ENCODE results near the gene MRGPRF. TPM values are rescaled to one million over a fixed set of nuclear protein-coding genes. Genes with fewer than 3 reads are reported as not detected.
A peak's percentile ranks its signal among the peaks of the same experiment; 100 is the strongest.
"Not testable (repeated sequence)": the region's sequence is repeated elsewhere in the genome, so short reads cannot be mapped to it uniquely, and the experiment has no call there.

The MRGPRF gene
- total and polyA plus RNA-seq, 11 donors = 1.6 to 13.1 (median 3.5) TPM

DNA sequence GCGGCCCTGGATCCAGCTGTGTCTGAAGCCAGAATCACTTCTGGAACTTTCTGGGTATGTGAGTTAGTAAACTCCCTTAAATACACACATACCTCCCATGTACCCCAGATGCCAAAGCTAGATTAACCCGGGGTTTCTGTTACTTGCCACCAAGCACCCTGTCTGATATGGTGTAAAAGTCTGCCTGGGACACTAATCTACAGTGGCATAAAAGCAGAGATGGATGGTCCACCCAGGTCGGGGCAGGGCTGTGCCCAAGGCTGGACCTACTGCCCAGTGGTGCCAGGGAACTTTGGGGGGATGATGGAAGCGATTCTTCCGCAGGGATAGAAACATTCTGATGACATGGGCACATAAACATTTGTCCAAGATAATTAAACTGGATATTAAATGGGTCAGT lies 12.7 kb downstream of the MRGPRF start:
- Histone ChIP-seq H3K4me3 (no peak overlapping the region), H3K36me3 (peaks cover 0 to 13% (median 0%) of the 10 kb centered on the region in 9 donors), H3K9me3 (no peaks in the 10 kb centered on the region), H3K27ac (peak overlapping the region in 6 of 12 donors; percentile 31 to 93 (median 40)), H3K27me3 (no peaks in the 10 kb centered on the region), H3K4me1 (peaks cover 0 to 23% (median 10%) of the 10 kb centered on the region in 12 donors)
- intact Hi-C loops (cut with DNase I) = no loop called here
- TF ChIP-seq POLR2A (IDR thresholded peaks at IDR 0.05) = no peak
- TF ChIP-seq, protein P1, sequence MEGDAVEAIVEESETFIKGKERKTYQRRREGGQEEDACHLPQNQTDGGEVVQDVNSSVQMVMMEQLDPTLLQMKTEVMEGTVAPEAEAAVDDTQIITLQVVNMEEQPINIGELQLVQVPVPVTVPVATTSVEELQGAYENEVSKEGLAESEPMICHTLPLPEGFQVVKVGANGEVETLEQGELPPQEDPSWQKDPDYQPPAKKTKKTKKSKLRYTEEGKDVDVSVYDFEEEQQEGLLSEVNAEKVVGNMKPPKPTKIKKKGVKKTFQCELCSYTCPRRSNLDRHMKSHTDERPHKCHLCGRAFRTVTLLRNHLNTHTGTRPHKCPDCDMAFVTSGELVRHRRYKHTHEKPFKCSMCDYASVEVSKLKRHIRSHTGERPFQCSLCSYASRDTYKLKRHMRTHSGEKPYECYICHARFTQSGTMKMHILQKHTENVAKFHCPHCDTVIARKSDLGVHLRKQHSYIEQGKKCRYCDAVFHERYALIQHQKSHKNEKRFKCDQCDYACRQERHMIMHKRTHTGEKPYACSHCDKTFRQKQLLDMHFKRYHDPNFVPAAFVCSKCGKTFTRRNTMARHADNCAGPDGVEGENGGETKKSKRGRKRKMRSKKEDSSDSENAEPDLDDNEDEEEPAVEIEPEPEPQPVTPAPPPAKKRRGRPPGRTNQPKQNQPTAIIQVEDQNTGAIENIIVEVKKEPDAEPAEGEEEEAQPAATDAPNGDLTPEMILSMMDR (IDR thresholded peaks at IDR 0.05) = no peak
- 84 to 89% (median 86%) methylated on average over 5 of the region's 5 CpGs for WGBS, 4 donors
- ATAC-seq (no peak), DNase-seq (peak in 1 of 5 donors; percentile 6)

DNA sequence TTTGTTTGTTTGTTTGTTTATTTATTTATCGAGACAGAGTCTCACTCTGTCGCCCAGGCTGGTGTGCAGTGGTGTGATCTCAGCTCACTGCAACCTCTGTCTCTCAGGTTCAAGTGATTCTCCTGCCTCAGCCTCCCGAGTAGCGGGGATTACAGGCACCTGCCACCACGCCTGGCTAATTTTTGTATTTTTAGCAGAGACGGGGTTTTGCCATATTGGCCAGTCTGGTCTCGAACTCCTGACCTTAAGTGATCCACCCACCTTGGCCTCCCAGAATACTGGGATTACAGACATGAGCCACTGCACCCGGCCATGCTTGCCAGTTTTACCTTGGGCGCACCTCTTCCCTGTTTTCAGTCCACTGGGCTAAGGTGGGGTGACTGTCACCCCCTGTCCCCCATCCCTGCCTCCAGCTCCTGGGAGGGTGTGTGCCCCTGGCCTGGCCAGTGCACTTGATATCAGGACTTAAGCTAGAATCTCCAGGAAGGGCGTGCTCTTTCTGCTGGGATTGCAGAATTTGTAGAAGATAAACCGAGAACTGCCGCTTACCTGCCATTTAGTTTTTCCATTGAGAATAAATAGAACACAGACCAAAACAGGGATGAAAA lies 13.2 kb downstream of the MRGPRF start:
- 93 to 98% (median 94%) methylated on average over 12 of the region's 12 CpGs for WGBS, 4 donors
- peak in 1 of 5 donors; percentile 12 for DNase-seq
- peak overlapping the region in 5 of 12 donors; percentile 31 to 93 (median 39) for H3K27ac ChIP-seq
- ATAC-seq; H3K4me3 ChIP-seq; intact Hi-C loops (cut with DNase I); H3K9me3 ChIP-seq; H3K36me3 ChIP-seq; H3K27me3 ChIP-seq: not testable (repeated sequence)
- H3K4me1 ChIP-seq = peaks cover 0 to 23% (median 10%) of the 10 kb centered on the region in 12 donors

DNA sequence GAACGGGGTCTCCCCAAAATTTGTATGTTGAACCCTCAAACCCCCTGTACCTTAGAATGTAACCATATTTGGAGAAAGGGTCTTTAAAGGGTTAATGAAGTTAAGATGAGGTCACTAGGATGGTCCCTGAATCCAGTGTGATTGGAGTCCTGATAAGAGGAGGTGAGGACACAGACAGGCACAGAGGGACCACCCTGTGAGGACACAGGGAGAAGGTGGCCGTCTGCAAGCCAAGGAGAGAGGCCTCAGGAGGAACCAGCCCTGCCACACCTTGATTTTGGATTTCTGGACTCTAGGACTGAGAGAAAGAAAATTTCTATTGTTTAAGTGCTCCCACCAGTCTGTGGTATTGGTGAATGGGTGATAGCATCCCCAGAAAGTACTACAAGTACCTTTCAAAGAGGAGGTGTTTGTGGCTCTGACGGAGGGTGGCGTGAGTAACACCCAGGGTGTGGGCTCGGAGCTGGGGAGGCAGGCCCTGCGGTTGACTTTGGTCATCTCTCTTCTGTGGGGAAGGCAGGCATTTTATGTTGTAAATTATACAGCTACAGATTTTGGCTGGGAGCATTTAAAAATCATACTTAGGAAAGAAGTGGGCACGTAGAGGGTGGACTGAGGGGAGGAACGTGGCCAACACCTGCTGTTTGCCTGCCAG lies 13.8 kb downstream of the MRGPRF start:
- 80 to 91% (median 86%) methylated on average over 8 of the region's 8 CpGs for WGBS, 4 donors
- Histone ChIP-seq H3K27me3 (no peaks in the 10 kb centered on the region), H3K9me3 (no peaks in the 10 kb centered on the region), H3K36me3 (peaks cover 0 to 1% (median 0%) of the 10 kb centered on the region in 9 donors), H3K4me1 (peaks cover 0 to 23% (median 10%) of the 10 kb centered on the region in 12 donors), H3K27ac (peak overlapping the region in 2 of 12 donors; percentile 52 to 93), H3K4me3 (no peak overlapping the region)
- DNase-seq (peak in 1 of 5 donors; percentile 4), ATAC-seq (no peak)
- intact Hi-C loops (cut with DNase I) = no loop called here
- no peak for TF ChIP-seq POLR2A (IDR thresholded peaks at IDR 0.05)
- TF ChIP-seq, protein P1 (IDR thresholded peaks at IDR 0.05) = no peak

DNA sequence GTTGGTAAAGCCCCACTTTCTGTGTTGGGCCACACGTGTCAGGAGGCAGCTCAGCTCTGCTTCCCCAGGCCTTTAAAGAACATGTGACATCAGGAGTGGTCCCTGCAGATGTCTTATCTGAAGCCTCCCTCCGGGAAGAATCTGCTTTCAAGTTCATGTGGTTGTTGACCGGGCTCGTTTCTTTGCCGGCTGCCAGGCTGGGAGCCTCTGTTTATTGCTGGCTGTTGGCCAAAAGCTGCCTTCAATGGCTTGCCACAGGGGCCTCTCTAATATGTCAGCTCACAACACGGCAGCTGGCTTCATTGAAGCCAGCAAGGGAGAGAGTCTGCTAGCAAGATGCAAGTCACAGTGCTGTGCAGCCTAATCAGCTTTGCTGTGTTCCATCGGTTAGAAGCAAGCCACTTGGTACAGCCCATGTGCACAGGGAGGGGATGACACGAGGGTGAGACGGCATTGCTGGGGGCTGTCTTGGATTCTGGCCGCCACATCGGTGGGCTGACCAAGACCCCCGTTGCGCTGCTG lies 14.6 kb downstream of the MRGPRF start:
- peak in 3 of 4 donors; percentile 7 to 23 (median 10) for ATAC-seq
- Histone ChIP-seq H3K4me1 (peaks cover 0 to 23% (median 10%) of the 10 kb centered on the region in 12 donors), H3K36me3 (no peaks in the 10 kb centered on the region), H3K27me3 (peaks cover 0 to 5% (median 0%) of the 10 kb centered on the region in 9 donors), H3K4me3 (no peak overlapping the region), H3K9me3 (no peaks in the 10 kb centered on the region), H3K27ac (peak overlapping the region in 2 of 12 donors; percentile 52 to 93)
- 23 to 29% (median 24%) methylated on average over 13 of the region's 13 CpGs for WGBS, 4 donors
- TF ChIP-seq, protein P1 (IDR thresholded peaks at IDR 0.05) = no peak
- TF ChIP-seq POLR2A (IDR thresholded peaks at IDR 0.05) = no peak
- intact Hi-C loops (cut with DNase I) = no loop called here
- peak in 1 of 5 donors; percentile 21 for DNase-seq
